ENCODE results near the gene B4GALNT4.

Gene B4GALNT4

GRCh38 chr11:429391-429790, 60.1 kb downstream of the B4GALNT4 start:
- TF ChIP-seq CTCF (IDR thresholded peaks at IDR 0.05; ENCODE audit: extremely low read depth, insufficient read depth, missing control alignments): no peak
- in situ Hi-C loops (cut with MboI; ENCODE audit: low pct_unique_long_range_greater_than_20kb, low sequenced_read_pairs, unreplicated experiment): no loop called here
- no peak for DNase-seq (ENCODE audit: low spot score)

- in situ Hi-C loops (cut with MboI; ENCODE audit: low pct_unique_long_range_greater_than_20kb, low sequenced_read_pairs, unreplicated experiment): no loop called here
- TF ChIP-seq CTCF (IDR thresholded peaks at IDR 0.05; ENCODE audit: extremely low read depth, insufficient read depth, missing control alignments): no peak
- DNase-seq (ENCODE audit: low spot score): no peak
Measured at GRCh38 chr11:429931-430456, 60.7 kb downstream of the B4GALNT4 start.
